ENCODE results near the gene RAX2.
A peak's percentile ranks its signal among the peaks of the same experiment; 100 is the strongest.
"Not testable (repeated sequence)": the region's sequence is repeated elsewhere in the genome, so short reads cannot be mapped to it uniquely, and the experiment has no call there.

Gene RAX2

DNA sequence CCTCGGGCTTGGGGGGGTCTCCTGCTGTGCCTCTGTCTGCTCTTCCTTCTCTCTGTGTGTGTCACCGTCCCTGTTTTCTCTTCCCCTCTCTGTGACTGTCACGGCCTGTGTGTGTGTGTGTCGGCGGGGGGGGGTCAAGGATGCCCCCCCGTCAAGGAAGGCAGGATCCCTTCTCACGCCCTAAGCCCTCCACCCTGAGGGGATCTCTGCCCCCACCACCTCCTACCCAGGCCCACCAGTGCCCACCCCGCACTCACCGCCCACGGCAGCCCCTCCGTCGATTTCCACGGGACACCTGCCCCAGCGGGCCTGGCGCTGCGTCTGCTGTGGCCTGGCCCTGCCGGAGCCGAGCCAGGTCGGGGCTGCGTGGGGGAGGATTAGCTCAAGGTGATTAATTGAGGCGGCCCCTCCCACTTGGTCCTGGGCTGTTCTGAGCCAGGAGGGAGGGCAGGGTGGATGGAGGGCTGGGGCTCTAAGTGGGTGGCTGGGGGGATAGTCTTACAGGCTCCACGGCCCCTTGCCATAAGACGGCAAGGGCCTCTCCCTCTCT is at the start of gene RAX2:
RAX2 (minus strand) TSS at position 323 of the 550 bp plus-strand sequence. CDS start 486 bp downstream, outside the sequence.
- DNase-seq (ENCODE audit: low spot score): no peak

GRCh38 chr19:3821156-3821555 is 49.1 kb upstream of the RAX2 start:
- no peak for DNase-seq (ENCODE audit: low spot score)

DNA sequence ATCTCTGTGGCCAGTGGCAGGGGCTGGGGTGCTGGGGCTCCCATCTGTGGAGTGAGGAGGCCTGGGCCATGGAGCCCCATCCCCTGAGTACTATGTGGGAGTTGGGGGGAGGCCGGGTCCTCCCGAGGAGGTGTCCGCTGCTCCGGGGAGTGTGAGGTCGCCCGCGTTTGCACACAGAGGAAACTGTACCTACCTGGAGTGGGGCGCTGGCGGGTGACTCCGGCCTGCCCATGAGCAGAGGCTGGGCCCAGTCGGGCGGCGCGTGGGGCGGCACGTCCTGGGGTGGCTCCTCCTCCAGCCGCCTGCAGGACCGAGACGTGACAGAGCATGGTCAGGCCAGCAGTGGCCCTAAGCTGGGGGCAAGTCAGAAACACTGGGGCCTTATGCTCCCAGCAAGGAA is 48.0 kb upstream of the RAX2 start:
- DNase-seq (ENCODE audit: low spot score): no peak

DNA sequence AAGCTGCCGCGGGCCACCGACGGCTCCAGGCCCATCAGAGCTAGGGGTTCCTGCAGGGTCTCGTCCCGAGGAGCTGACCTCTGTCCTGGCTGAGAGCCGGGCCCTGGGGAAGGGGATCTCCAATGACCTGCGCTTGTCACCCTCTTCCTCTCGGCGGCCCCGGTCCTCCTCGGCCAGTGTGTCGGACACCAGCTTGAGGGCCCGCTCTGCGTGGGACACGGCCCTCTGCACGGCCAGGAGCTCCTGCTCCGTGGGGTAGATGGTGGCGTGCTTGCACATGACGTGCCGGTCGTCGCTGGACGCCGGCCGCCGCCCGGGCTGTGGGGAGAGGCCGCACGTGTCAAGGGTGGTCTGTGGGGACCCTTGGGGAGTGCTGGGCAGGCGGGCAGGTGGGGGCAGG is 46.9 kb upstream of the RAX2 start:
- DNase-seq (ENCODE audit: low spot score): no peak

GRCh38 chr19:3818466-3818865 is 46.4 kb upstream of the RAX2 start:
- DNase-seq (ENCODE audit: low spot score): peak; percentile 23

DNA sequence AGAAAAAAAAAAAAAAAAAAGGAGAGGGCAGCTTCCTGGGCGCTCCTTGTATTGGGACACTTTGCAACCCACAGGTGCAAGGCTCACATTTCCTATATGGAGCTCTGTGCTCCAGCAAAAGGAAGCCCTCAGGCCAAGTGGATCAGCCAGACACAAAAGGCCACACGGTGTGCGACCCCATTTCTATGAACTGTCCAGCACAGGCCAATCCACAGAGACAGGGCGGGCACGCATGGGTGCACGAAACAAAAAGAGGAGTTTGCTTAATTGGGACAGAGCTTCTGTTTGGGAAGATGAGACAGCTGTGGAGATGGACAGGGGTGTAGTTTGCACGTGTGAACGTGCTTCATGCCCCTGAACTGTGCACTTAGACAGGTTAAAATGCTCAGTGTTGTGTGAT is 45.7 kb upstream of the RAX2 start:
- no peak for DNase-seq (ENCODE audit: low spot score)

DNA sequence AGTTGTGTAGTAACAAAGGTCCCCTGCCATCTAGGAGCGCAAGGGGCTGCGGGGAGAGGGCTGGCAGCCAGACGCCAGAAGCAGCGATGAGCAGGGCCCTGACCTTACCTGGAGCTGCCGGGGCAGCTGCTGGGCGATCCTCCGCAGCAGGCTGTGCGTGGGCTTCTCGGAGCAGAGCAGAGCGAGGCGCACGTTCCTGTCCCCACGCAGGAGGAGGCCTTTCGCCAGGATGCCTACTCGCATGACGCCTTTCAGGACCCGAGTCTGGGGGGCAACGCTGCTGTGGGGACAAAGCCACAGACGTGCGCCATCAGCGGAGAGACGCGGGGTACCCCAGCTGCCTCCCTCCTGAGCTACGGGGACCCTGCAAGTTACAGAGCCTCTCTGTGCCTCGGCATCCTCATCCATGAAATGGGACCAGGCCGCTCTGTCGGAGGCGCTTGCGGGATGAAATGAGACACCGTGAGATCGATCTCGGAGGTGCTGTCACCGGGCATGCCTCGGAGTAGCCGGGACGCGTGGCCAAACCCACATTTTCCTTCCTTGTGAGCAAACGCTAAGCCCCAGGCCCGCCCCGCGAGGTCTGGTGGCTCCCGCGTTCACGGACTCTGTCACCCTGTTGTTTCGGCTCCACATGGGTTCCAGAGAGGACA is 44.7 kb upstream of the RAX2 start:
- no peak for DNase-seq (ENCODE audit: low spot score)

DNA sequence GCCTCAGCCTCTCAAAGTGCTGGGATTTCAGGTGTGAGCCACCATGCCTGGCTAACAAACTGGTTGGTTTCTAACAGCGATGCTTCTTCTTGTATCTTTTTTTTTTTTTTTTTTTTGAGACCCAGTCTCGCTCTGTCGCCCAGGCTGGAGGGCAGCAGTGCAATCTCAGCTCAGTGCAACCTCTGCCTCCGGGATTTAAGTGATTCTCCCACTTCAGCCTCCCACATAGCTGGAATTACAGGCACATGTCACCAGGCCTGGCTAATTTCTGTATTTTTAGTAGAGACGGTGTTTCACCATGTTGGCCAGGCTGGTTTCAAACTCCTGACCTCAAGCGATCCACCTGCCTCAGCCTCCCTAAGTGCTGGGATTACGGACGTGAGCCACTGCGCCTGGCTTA is 44.1 kb upstream of the RAX2 start:
- DNase-seq (ENCODE audit: low spot score): not testable (repeated sequence)

GRCh38 chr19:3814648-3815047 is 42.6 kb upstream of the RAX2 start:
- no peak for DNase-seq (ENCODE audit: low spot score)

- peak; percentile 18 for DNase-seq (ENCODE audit: low spot score)
Observed at GRCh38 chr19:3813473-3814392, 41.7 kb upstream of the RAX2 start.

DNA sequence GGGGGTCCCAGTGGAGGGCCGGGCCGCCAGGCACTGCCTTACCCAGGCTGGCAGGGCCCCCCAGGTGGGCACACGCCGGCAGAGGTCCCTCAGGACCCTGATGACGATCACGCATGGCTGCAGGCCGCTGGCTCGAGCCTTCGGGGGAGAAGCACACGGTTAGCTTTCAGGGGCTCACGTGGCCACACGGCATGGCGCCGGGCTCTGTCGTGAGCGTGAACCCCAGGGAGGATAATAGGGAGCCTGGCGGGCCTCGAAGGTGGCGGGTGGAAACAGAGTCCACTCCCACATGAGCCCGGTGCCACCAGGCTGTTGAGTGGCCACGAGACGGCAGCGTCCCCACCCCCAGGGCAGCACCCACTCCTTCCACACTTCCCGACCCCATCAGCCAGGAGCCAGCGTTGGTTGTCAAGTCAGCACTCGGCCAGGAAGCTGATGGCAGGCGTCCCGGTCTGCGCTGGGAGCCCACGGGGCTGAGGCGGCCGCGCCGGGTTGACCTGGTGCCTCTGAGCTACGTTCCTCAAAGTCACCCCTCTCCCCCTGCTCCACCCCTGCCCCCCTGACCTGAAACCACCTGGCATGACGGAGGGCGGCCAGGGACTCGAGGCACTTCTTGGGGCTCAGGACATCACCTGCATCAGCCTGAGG is 38.8 kb upstream of the RAX2 start:
- DNase-seq (ENCODE audit: low spot score): no peak

- no peak for DNase-seq (ENCODE audit: low spot score)
Observed at GRCh38 chr19:3809881-3810707, 38.1 kb upstream of the RAX2 start.

DNA sequence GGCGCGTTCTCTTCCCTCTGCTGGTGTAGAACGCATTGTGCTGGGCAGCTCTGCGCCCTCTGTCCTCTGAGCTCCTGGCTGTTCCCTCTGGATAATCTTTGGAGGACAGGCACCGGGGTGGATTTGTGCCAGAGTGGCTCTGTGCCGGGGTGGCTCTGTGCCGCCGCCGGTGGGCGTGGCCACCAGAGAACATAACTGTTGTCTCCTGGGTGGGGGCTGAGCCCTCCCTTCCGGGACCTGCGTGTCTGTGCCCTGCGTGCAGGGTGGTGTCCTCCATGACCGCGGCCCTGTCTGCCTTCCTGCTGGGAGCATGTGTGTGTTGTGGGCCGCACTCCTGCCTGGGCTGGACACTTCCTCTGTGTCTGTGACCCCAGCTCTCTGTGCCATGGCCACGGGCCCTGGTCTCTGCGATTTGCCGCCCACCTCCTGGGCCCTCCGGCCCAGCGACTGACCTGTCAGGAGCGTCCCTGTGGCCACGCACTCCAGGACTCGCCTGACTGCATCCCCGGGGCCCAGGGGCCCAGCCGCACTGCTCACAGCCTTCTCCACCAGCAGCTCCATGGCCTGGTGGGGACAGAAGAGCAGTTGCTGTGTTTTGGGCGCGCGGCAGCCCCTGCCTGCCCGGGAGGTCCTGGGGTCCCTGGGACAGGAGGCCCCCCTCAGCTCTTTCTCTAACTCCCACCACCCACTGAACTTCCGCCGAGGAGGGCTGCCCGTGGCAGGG is 36.6 kb upstream of the RAX2 start:
- no peak for DNase-seq (ENCODE audit: low spot score)

GRCh38 chr19:3807574-3808354 is 35.7 kb upstream of the RAX2 start:
- no peak for DNase-seq (ENCODE audit: low spot score)

DNA sequence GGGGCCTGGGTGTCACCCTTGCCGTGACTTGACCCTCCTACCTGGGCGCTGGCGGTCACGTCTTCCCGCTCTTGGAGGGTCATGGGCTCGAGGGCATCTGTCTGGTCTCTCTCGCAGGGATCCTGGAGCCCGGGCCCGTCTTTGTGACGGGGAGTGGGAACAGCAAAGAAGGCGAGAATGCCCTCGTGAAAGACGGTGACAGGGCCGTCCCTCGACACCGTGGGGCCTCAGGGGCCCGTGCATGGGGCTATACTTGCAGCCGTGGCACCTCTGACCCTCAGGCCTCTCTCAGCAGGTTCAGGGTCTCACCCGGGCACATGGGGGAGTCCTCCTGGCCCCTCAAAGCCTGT is 35.1 kb upstream of the RAX2 start:
- no peak for DNase-seq (ENCODE audit: low spot score)

DNA sequence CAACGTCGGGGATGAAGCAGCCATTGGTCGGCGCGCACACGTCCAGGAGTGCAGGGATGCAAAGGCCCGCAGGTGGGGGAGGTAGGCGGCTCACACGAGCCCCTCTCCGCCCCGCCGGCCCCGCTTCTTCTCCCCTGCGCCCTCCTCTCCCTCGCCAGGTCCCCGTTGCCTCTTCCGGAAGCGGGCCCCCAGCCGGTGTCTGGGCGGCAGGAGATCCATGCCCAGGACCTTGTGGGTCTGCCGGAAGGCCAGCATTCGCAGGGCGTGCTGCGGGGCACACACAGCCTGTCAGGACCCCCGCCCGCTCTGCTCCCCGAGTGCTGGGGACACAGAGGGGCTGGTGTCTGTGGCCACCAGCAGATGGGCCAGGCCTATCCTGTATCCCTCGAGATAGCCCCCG is 33.8 kb upstream of the RAX2 start:
- no peak for DNase-seq (ENCODE audit: low spot score)

- no peak for DNase-seq (ENCODE audit: low spot score)
Observed at GRCh38 chr19:3804429-3804828, 32.4 kb upstream of the RAX2 start.

DNA sequence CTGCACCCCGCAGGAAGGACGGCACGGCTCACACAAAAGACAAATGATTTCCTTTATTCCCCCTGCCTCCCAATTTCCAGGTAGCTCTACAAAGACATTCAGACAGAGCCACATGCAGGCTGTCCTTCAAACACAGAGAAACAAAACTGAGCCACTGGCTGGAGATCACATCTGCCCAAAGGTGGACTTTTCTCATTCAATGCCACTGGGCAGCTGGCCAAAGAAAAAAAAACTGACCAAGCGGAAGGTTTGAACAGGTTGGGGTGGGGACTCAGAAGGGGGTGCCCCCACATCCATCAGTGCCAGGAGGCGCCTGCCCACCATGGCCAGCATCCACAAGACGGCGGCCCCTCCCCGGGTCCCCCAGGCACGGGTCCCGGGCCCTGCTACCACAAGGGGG is 32.0 kb upstream of the RAX2 start:
- DNase-seq (ENCODE audit: low spot score): no peak

DNA sequence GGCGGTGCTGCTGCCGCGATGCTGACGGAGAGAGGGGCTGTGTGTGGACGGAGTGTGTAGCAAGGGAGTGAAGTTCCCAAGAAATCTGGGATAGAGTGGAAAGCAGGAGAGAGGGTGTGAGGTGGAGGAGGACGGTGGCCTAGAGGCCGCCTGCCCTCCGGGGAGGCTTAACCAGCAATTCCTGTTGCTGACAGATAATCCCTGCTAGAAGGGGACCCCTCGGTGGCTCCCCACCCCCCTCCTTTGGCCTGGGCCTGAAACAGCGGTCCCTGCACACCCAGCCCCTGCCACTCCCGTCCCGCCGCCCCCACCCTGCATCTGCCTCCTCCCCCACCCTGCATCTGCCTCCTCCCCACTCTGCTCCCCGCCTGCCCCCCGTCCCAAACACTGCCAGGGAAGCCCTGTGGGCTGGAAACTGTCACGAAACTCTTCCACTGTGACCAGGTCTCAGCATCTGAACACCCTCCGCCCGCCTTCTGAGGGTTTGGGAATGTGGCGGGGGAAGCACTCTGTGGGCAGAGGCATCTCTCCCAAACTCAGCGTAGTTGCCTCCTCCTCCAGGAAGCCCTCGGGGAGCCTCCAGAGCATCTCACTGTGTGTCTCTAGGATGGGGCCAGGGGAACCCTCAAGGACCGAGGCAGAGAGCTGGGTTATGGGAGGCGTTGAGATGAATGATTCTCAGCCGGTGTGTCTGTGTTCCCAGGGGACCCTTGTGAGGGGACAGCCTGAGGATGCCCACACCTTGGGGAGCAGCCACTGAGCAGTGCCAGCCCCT is 31.3 kb upstream of the RAX2 start:
- no peak for DNase-seq (ENCODE audit: low spot score)
